ENCODE data around the gene FAM117A.
"Not testable (repeated sequence)": the region's sequence is repeated elsewhere in the genome, so short reads cannot be mapped to it uniquely, and the experiment has no call there.

DNA sequence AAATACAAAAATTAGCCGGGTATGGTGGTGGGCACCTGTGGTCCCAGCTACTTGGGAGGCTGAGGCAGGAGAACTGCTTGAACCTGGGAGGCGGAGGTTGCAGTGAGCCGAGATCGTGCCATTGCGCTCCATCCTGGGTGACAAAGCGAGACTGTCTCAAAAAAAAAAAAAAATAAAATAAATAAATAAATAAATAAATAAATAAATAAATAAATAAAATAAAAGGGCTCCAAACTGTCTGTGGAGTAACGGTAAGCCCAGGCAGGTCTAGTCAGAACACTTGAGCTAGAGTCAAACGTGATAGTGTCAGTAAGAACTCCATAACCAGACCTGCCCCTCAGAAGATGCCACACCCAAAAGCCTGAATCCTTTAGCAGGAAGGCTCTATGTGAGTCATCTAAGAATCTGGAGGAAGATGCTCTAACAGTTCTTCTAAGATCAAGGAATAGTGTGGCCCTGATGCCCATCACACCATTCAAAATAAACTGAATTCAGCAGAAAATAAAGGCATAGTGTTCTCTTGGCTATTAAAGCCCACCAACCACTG is 5.4 kb downstream of the FAM117A start:
- TF ChIP-seq POLR2A, CTCF (IDR thresholded peaks at IDR 0.05): not testable (repeated sequence)

Measured in right lobe of liver (tissue), 4 donors.